ENCODE measurements around the gene CCDC88A. TPM values are rescaled to one million over a fixed set of nuclear protein-coding genes. Genes with fewer than 3 reads are reported as not detected.
"Not testable (repeated sequence)": the region's sequence is repeated elsewhere in the genome, so short reads cannot be mapped to it uniquely, and the experiment has no call there.

The CCDC88A gene
- total RNA-seq, 2 donors from 2014 or later: 21.5 to 26.4 TPM

GRCh38 chr2:55399815-55400214 lies 19.8 kb downstream of the CCDC88A start:
- H3K4me3 ChIP-seq: no peak overlapping the region
- TF ChIP-seq CTCF (IDR thresholded peaks at IDR 0.05): no peak
- H3K36me3 ChIP-seq: no peaks in the 10 kb centered on the region
- H3K9me3 ChIP-seq: no peaks in the 10 kb centered on the region
- H3K27ac ChIP-seq: no peak overlapping the region
- DNase-seq (ENCODE audit: low spot score): no peak
- no peaks in the 10 kb centered on the region for H3K4me1 ChIP-seq
- H3K27me3 ChIP-seq: no peaks in the 10 kb centered on the region

- TF ChIP-seq CTCF (IDR thresholded peaks at IDR 0.05): no peak
- DNase-seq (ENCODE audit: low spot score): no peak
- Histone ChIP-seq H3K27me3 (no peaks in the 10 kb centered on the region), H3K4me3 (no peak overlapping the region), H3K4me1 (no peaks in the 10 kb centered on the region), H3K36me3 (no peaks in the 10 kb centered on the region), H3K27ac (no peak overlapping the region), H3K9me3 (peaks cover 0 to 11% of the 10 kb centered on the region in 2 donors)
These were observed 23.7 kb downstream of the CCDC88A start for GRCh38 chr2:55395724-55396605.

- Histone ChIP-seq H3K27me3 (no peaks in the 10 kb centered on the region), H3K27ac (no peak overlapping the region), H3K4me1 (no peaks in the 10 kb centered on the region), H3K9me3 (peaks cover 0 to 14% of the 10 kb centered on the region in 2 donors), H3K36me3 (no peaks in the 10 kb centered on the region), H3K4me3 (no peak overlapping the region)
- no peak for TF ChIP-seq CTCF (IDR thresholded peaks at IDR 0.05)
- no peak for DNase-seq (ENCODE audit: low spot score)
These were observed 27.9 kb downstream of the CCDC88A start for GRCh38 chr2:55391615-55392242.

- H3K36me3 ChIP-seq: no peaks in the 10 kb centered on the region
- H3K27me3 ChIP-seq: no peaks in the 10 kb centered on the region
- TF ChIP-seq CTCF (IDR thresholded peaks at IDR 0.05): no peak
- no peak overlapping the region for H3K27ac ChIP-seq
- DNase-seq (ENCODE audit: low spot score): no peak
- H3K9me3 ChIP-seq: peaks cover 0 to 14% of the 10 kb centered on the region in 2 donors
- no peaks in the 10 kb centered on the region for H3K4me1 ChIP-seq
- H3K4me3 ChIP-seq: no peak overlapping the region
These were observed 28.5 kb downstream of the CCDC88A start for GRCh38 chr2:55391155-55391554.

- not testable (repeated sequence) for H3K36me3 ChIP-seq; H3K27ac ChIP-seq; H3K9me3 ChIP-seq; H3K27me3 ChIP-seq; DNase-seq (ENCODE audit: low spot score); H3K4me3 ChIP-seq; H3K4me1 ChIP-seq
These were observed 34.1 kb downstream of the CCDC88A start for GRCh38 chr2:55385516-55385915.

GRCh38 chr2:55384786-55385185 lies 34.9 kb downstream of the CCDC88A start:
- no peak for DNase-seq (ENCODE audit: low spot score)
- no peaks in the 10 kb centered on the region for H3K27me3 ChIP-seq
- no peak overlapping the region for H3K4me3 ChIP-seq
- H3K9me3 ChIP-seq: no peaks in the 10 kb centered on the region
- H3K27ac ChIP-seq: no peak overlapping the region
- H3K36me3 ChIP-seq: no peaks in the 10 kb centered on the region
- no peaks in the 10 kb centered on the region for H3K4me1 ChIP-seq
- no peak for TF ChIP-seq CTCF (IDR thresholded peaks at IDR 0.05)

Measured in right atrium auricular region (tissue), 2 donors.